ENCODE measurements around the gene MMP20. TPM values are rescaled to one million over a fixed set of nuclear protein-coding genes. Genes with fewer than 3 reads are reported as not detected.

The MMP20 gene
- total and polyA plus RNA-seq, 8 donors, result not detected

- no peak for TF ChIP-seq CTCF (IDR thresholded peaks at IDR 0.05)
- Histone ChIP-seq H3K4me1 (no peaks in the 10 kb centered on the region), H3K27me3 (no peaks in the 10 kb centered on the region), H3K9me3 (no peaks in the 10 kb centered on the region), H3K36me3 (no peaks in the 10 kb centered on the region), H3K4me3 (no peak overlapping the region), H3K27ac (no peak overlapping the region)
- FAIRE-seq (no peak), ATAC-seq (peak in 1 of 4 donors; percentile 25), DNase-seq (no peak)
- intact Hi-C loops (cut with DNase I), result no loop called here
- WGBS, 2 donors, result 59 to 69% methylated on average over 6 of the region's 6 CpGs
Observed at GRCh38 chr11:102590276-102591049, 34.7 kb downstream of the MMP20 start.

GRCh38 chr11:102589047-102589459 is 36.1 kb downstream of the MMP20 start:
- WGBS, 2 donors, result 60 to 67% methylated on average over 2 of the region's 2 CpGs
- Histone ChIP-seq H3K36me3 (no peaks in the 10 kb centered on the region), H3K4me1 (no peaks in the 10 kb centered on the region), H3K9me3 (no peaks in the 10 kb centered on the region), H3K27me3 (no peaks in the 10 kb centered on the region), H3K4me3 (no peak overlapping the region), H3K27ac (no peak overlapping the region)
- no peak for FAIRE-seq
- intact Hi-C loops (cut with DNase I), result no loop called here
- DNase-seq, result no peak
- ATAC-seq, result no peak
- no peak for TF ChIP-seq CTCF (IDR thresholded peaks at IDR 0.05)

GRCh38 chr11:102587722-102588121 is 37.4 kb downstream of the MMP20 start:
- Histone ChIP-seq H3K36me3 (no peaks in the 10 kb centered on the region), H3K27me3 (no peaks in the 10 kb centered on the region), H3K27ac (no peak overlapping the region), H3K9me3 (no peaks in the 10 kb centered on the region), H3K4me3 (no peak overlapping the region), H3K4me1 (no peaks in the 10 kb centered on the region)
- DNase-seq (no peak), ATAC-seq (no peak), FAIRE-seq (no peak)
- TF ChIP-seq CTCF (IDR thresholded peaks at IDR 0.05), result no peak
- 62 to 83% methylated on average over 1 of the region's 1 CpG for WGBS, 2 donors
- intact Hi-C loops (cut with DNase I), result no loop called here

GRCh38 chr11:102583141-102583873 is 41.8 kb downstream of the MMP20 start:
- FAIRE-seq (no peak), ATAC-seq (no peak), DNase-seq (no peak)
- TF ChIP-seq CTCF (IDR thresholded peaks at IDR 0.05), result no peak
- Histone ChIP-seq H3K4me1 (no peaks in the 10 kb centered on the region), H3K27ac (no peak overlapping the region), H3K4me3 (no peak overlapping the region), H3K9me3 (no peaks in the 10 kb centered on the region), H3K36me3 (no peaks in the 10 kb centered on the region), H3K27me3 (no peaks in the 10 kb centered on the region)
- 69 to 95% methylated on average over 2 of the region's 2 CpGs for WGBS, 2 donors
- intact Hi-C loops (cut with DNase I), result no loop called here

- FAIRE-seq (no peak), DNase-seq (no peak), ATAC-seq (no peak)
- WGBS, 2 donors, result 69 to 76% methylated on average over 1 of the region's 1 CpG
- Histone ChIP-seq H3K27ac (no peak overlapping the region), H3K36me3 (no peaks in the 10 kb centered on the region), H3K9me3 (no peaks in the 10 kb centered on the region), H3K4me3 (no peak overlapping the region), H3K4me1 (no peaks in the 10 kb centered on the region), H3K27me3 (no peaks in the 10 kb centered on the region)
- intact Hi-C loops (cut with DNase I), result no loop called here
- no peak for TF ChIP-seq CTCF (IDR thresholded peaks at IDR 0.05)
Observed at GRCh38 chr11:102582140-102582539, 43.0 kb downstream of the MMP20 start.

Data from pancreas (tissue), 10 donors.